Measurements from ENCODE around the gene TMC1.

Gene TMC1

DNA sequence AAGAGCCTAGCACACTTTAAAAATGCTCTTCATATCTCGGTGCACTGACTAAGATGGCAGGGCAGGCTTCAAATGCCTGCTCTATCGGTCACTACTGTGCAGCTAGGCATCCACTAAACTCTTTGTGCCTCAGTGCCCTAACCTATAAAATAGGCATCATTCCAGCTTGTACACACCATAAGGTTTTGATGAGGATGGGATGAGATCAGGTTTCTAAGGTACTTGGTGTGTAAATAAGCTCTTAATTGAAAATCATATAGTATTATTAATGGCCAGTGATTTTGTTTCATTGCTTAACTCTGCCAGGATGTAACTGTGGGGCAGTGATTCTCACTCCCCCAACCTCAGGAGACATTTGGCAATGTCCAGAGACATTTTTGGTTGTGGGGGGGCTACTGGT, 352.9 kb downstream of the TMC1 start:
- no peak for DNase-seq (ENCODE audit: low spot score)

DNA sequence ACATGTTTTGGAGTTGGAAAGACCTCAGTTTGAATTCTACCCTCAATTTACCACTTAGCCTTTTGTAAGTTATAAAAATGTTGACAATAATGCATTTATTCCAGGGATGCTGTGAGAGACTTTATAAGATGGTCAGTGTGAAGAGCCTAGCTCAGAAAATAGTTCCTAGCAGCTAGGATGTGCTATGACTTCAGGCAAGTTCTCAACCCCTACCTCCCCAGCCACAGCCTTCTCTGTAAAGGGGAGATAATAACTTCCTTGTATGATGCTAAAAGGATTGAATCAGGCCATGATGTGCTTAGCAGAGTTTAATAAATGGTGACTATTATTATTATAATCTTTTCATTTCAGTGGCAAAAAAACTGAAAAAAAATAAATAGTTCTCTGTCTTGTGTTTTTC, 353.8 kb downstream of the TMC1 start:
- DNase-seq (ENCODE audit: low spot score): no peak

- no peak for DNase-seq (ENCODE audit: low spot score)
Measured at GRCh38 chr9:72880821-72881220, 359.4 kb downstream of the TMC1 start.

DNA sequence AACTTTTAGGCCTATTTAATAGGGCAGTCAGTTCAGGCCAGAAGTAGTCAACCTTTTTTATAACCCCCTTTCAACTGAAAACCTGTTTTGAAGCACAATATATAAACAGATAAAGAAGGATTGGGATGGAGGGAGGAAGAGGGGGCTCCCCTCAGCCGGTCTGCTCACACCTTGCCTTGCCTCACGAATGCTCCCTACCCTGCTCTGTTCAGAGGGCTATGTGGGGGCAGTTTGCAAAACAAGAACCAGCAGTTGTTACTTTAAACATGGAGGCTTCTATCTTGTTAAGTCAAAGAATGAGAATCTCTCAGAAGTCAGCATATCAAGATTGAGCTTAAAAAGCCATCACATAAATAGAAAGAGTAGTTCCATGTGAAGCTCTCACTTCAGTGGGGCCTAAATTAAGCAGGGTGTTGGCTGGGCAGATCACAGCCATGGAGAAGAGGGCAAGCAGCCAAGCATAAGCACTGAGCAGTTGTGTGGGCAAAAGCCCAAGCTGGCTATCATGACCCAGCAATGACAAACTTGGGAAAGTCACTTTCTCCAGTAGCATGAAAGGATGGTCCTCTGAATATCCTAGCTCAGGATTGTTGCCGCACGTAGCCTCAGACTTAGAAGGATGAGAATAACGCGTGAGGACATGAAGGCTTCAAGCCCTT, 360.8 kb downstream of the TMC1 start:
- DNase-seq (ENCODE audit: low spot score): no peak

DNA sequence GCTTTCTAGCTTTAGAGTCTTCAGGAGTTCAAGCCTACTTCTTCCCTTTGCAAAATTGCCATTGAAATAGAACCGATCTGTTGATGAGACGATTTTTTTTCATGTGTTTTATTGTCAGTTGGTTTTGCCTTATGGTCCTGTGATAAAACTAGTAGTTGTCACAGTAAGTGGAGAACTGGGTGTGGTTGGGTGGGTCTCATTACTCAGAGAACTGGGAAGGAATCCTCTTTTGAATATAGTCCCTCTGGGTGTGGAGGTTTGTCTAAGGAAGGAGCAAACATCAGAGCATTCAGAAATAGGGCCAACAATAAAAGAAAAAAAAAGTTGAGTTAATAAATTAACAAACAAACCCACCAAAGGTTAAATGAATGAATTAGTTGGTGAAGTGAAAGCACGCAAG, 362.5 kb downstream of the TMC1 start:
- DNase-seq (ENCODE audit: low spot score): no peak

- DNase-seq (ENCODE audit: low spot score): no peak
Measured at GRCh38 chr9:72884508-72884907, 363.1 kb downstream of the TMC1 start.

Measured in HuH-7 (cell line).